ENCODE results near the gene TACC2. TPM values are rescaled to one million over a fixed set of nuclear protein-coding genes. Genes with fewer than 3 reads are reported as not detected.
"Not testable (repeated sequence)": the region's sequence is repeated elsewhere in the genome, so short reads cannot be mapped to it uniquely, and the experiment has no call there.

TACC2 gene
- total RNA-seq, 2 donors from 2014 or later = 247 to 286 TPM

- peak overlapping the region in 1 of 2 donors; percentile 22 for H3K4me3 ChIP-seq
Measured at GRCh38 chr10:122018951-122019413, 30.0 kb downstream of the TACC2 start.

GRCh38 chr10:122019414-122019975 lies 30.5 kb downstream of the TACC2 start:
- no peak for DNase-seq (ENCODE audit: low spot score)
- no peaks in the 10 kb centered on the region for H3K27me3 ChIP-seq
- H3K4me1 ChIP-seq = peaks cover 0 to 20% of the 10 kb centered on the region in 2 donors
- H3K4me3 ChIP-seq = peak overlapping the region in 1 of 2 donors; percentile 22
- H3K36me3 ChIP-seq = peaks cover 14% of the 10 kb centered on the region
- H3K27ac ChIP-seq = peak overlapping the region; percentile 71 to 87
- no peak for TF ChIP-seq CTCF (IDR thresholded peaks at IDR 0.05)
- no peaks in the 10 kb centered on the region for H3K9me3 ChIP-seq

More at GRCh38 chr10:122018951-122019413, 30.0 kb downstream of the TACC2 start:
- no peaks in the 10 kb centered on the region for H3K9me3 ChIP-seq
- peak overlapping the region; percentile 71 to 87 for H3K27ac ChIP-seq
- no peaks in the 10 kb centered on the region for H3K27me3 ChIP-seq
- peaks cover 0 to 22% of the 10 kb centered on the region in 2 donors for H3K4me1 ChIP-seq
- H3K36me3 ChIP-seq = peaks cover 14% of the 10 kb centered on the region
- no peak for DNase-seq (ENCODE audit: low spot score)
- no peak for TF ChIP-seq CTCF (IDR thresholded peaks at IDR 0.05)

GRCh38 chr10:122020226-122020625 lies 31.3 kb downstream of the TACC2 start:
- TF ChIP-seq CTCF (IDR thresholded peaks at IDR 0.05) = no peak
- H3K27ac ChIP-seq = peak overlapping the region; percentile 71 to 87
- no peaks in the 10 kb centered on the region for H3K27me3 ChIP-seq
- peaks cover 14% of the 10 kb centered on the region for H3K36me3 ChIP-seq
- H3K9me3 ChIP-seq = no peaks in the 10 kb centered on the region
- no peak for DNase-seq (ENCODE audit: low spot score)
- H3K4me1 ChIP-seq = peaks cover 0 to 17% of the 10 kb centered on the region in 2 donors
- H3K4me3 ChIP-seq = no peak overlapping the region

GRCh38 chr10:122021379-122021778 lies 32.4 kb downstream of the TACC2 start:
- DNase-seq (ENCODE audit: low spot score) = no peak
- Histone ChIP-seq H3K27ac (peak overlapping the region; percentile 71 to 87), H3K4me3 (no peak overlapping the region), H3K36me3 (peaks cover 14% of the 10 kb centered on the region), H3K27me3 (no peaks in the 10 kb centered on the region), H3K9me3 (no peaks in the 10 kb centered on the region), H3K4me1 (peaks cover 0 to 17% of the 10 kb centered on the region in 2 donors)
- TF ChIP-seq CTCF (IDR thresholded peaks at IDR 0.05) = no peak

- peaks cover 0 to 17% of the 10 kb centered on the region in 2 donors for H3K4me1 ChIP-seq
- no peak overlapping the region for H3K4me3 ChIP-seq
- peak overlapping the region; percentile 71 to 87 for H3K27ac ChIP-seq
- TF ChIP-seq CTCF (IDR thresholded peaks at IDR 0.05) = no peak
- no peaks in the 10 kb centered on the region for H3K27me3 ChIP-seq
- H3K9me3 ChIP-seq = no peaks in the 10 kb centered on the region
- no peak for DNase-seq (ENCODE audit: low spot score)
- peaks cover 14% of the 10 kb centered on the region for H3K36me3 ChIP-seq
Measured at GRCh38 chr10:122021828-122022227, 32.9 kb downstream of the TACC2 start.

GRCh38 chr10:122022276-122022675 lies 33.3 kb downstream of the TACC2 start:
- peak overlapping the region; percentile 71 to 87 for H3K27ac ChIP-seq
- no peak for DNase-seq (ENCODE audit: low spot score)
- H3K9me3 ChIP-seq = no peaks in the 10 kb centered on the region
- no peak overlapping the region for H3K4me3 ChIP-seq
- H3K27me3 ChIP-seq = no peaks in the 10 kb centered on the region
- no peak for TF ChIP-seq CTCF (IDR thresholded peaks at IDR 0.05)
- peaks cover 14% of the 10 kb centered on the region for H3K36me3 ChIP-seq
- H3K4me1 ChIP-seq = peaks cover 0 to 17% of the 10 kb centered on the region in 2 donors

- not testable (repeated sequence) for DNase-seq (ENCODE audit: low spot score); H3K4me3 ChIP-seq; H3K9me3 ChIP-seq; H3K27me3 ChIP-seq
- Histone ChIP-seq H3K27ac (peak overlapping the region in 1 of 2 donors; percentile 87), H3K4me1 (peaks cover 0 to 14% of the 10 kb centered on the region in 2 donors), H3K36me3 (peaks cover 14% of the 10 kb centered on the region)
Measured at GRCh38 chr10:122023257-122023656, 34.3 kb downstream of the TACC2 start.
